ENCODE data around the gene WDR54.

- TF ChIP-seq CTCF (IDR thresholded peaks at IDR 0.05) (no peak), POLR2A (IDR thresholded peaks at IDR 0.05) (no peak)
These were observed 6.0 kb downstream of the WDR54 start for GRCh38 chr2:74427551-74427950.

Measured in uterus (tissue), 2 donors.